ENCODE measurements around the gene NPRL2.
A peak's percentile ranks its signal among the peaks of the same experiment; 100 is the strongest.

Gene NPRL2

DNA sequence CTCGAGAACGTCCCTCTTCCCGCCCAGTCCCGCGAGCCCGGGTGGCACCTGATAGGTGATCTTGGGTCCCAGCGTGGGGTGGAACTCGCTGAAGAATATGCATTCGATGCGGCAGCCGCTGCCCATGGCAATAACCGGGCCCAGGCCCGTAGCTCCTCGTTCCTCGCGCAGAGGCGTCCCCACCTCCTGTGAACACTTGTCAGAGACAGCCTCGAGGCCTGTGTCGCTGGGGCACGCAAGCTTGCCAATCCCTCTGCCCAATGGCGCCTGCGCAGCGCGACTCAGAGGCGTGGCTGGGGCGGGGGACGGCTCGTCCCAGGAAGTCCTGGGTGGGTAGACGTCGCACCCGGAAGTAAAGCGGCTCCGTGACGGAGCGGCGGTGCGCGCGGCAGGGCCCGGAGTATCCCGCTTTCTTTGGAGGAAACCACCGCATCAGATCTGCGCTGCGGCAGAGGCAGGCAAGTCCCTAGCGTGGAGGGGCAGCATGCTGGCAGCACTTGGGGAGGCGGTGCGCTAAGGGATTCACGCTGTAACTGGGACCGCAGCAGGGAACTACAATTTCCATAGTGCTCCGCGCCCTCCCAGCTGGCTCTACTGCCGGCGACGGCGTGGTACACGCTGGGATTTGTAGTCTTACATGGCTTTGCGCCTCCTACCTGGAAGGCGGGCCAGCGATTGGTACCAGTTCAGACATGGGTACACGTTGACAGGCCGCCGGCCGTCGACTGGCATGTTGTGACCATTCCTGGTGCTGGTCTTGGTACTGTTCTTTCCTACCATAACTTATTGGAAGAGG, at the start of gene NPRL2, which contains the start of gene CYB561D2:
TSS of gene NPRL2 (minus strand) at position 249 of the 796 bp plus-strand sequence. CDS start at position 126, 123 bp downstream.
TSS of gene CYB561D2 (plus strand) at position 336 of the 796 bp plus-strand sequence. CDS start 572 bp downstream, outside the sequence.
- Histone ChIP-seq H3K4me3 (ENCODE audit: low read length) (peak within 1 kb of the TSS; percentile 69), H3K27me3 (ENCODE audit: insufficient read depth, low read length) (no peaks in the 10 kb centered on the region), H2AFZ (ENCODE audit: low read depth, low read length) (peak within 1 kb of the TSS; percentile 18), H3K4me1 (ENCODE audit: insufficient read depth, low read length) (peaks cover 21% of the 10 kb centered on the region), H3K9me3 (ENCODE audit: low read length) (no peaks in the 10 kb centered on the region), H3K36me3 (ENCODE audit: insufficient read depth, low read length) (peaks cover 35% of the 10 kb centered on the region)

DNA sequence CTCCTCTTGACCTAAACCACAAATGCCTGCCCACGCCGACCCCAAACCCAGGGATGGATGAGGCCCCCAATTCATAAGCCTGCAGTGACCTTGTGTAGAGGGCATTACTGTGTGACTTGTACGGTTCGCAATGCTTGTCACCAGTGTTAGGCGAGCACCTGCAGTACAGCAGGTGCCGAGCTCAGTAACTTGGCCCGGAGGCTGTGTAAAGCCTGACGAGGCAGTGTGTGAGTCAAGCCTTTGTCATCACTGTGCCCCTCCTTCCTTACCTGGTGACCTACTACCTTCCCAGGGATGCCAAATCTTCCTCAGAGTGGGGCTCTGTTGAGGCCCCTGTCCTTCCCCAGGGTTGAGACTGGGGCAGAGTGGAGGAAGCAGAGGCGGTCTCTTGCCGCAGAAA, 45.9 kb upstream of the NPRL2 start:
- Histone ChIP-seq H3K9me3 (ENCODE audit: low read length) (no peaks in the 10 kb centered on the region), H2AFZ (ENCODE audit: low read depth, low read length) (no peak overlapping the region), H3K36me3 (ENCODE audit: insufficient read depth, low read length) (no peaks in the 10 kb centered on the region), H3K4me1 (ENCODE audit: insufficient read depth, low read length) (no peaks in the 10 kb centered on the region), H3K4me3 (ENCODE audit: low read length) (no peak overlapping the region), H3K27me3 (ENCODE audit: insufficient read depth, low read length) (peaks cover 45% of the 10 kb centered on the region)

DNA sequence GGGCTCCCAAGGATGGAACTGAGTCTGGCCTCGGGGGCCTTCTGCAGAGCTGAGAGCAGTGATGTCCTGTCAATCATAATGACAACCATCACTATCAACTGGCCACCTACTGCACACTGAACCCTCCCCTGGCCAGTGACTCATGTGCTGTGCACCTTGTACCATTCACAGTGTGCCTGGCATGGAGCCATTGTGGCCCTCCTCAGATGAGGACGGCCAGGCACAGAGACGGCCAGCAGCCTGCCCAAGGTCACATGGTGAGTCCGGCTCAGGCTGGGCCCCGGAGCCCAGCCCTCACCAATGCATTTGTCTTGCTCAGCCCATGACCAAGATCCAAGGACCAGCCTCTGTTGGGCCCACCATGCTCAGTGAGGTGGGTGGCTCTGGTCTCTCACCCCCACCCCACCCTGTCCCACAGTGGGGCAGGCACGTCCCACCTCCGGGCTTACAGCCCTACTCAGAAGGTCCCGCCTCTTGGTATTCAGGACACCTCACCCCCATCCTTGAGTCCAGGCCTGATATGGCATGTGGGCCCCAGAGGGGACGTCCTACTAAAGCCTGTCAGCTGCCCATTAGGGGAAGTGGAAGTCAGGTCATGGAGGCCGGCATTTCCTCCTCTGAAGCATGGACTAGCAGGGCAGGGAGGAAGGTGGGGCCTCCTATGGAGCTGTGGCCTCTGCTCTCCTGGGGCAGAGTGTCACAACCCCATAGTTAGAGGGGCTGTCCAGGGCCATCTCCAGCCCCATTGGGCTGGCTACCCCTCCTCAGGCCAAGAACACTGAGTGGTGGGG, 44.7 kb upstream of the NPRL2 start:
- Histone ChIP-seq H3K36me3 (ENCODE audit: insufficient read depth, low read length) (no peaks in the 10 kb centered on the region), H3K4me1 (ENCODE audit: insufficient read depth, low read length) (no peaks in the 10 kb centered on the region), H3K9me3 (ENCODE audit: low read length) (no peaks in the 10 kb centered on the region), H3K27me3 (ENCODE audit: insufficient read depth, low read length) (peaks cover 46% of the 10 kb centered on the region), H3K4me3 (ENCODE audit: low read length) (no peak overlapping the region), H2AFZ (ENCODE audit: low read depth, low read length) (no peak overlapping the region)

DNA sequence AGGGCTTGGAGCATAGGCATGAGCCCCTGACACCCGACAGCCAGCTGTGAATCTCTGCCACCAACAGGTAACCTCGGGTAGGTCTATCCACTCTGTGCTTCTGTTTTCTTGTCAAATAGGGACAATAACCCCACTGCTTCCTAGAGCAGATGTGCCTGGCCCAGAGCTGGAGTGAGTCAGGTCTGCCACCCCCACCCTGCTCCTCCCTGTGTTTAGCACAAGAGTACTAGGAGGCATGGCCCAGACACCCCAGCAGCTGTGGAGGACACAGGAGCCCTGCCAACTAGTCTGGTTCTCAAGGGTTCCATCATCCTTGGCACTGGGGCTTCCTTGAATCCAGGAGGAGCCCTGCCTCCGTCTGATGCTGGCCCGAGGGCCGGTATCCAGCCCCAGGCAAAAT, 42.5 kb upstream of the NPRL2 start:
- peaks cover 43% of the 10 kb centered on the region for H3K27me3 ChIP-seq (ENCODE audit: insufficient read depth, low read length)
- H3K36me3 ChIP-seq (ENCODE audit: insufficient read depth, low read length), result no peaks in the 10 kb centered on the region
- no peak overlapping the region for H3K4me3 ChIP-seq (ENCODE audit: low read length)
- peaks cover 8% of the 10 kb centered on the region for H3K4me1 ChIP-seq (ENCODE audit: insufficient read depth, low read length)
- no peak overlapping the region for H2AFZ ChIP-seq (ENCODE audit: low read depth, low read length)
- no peaks in the 10 kb centered on the region for H3K9me3 ChIP-seq (ENCODE audit: low read length)

DNA sequence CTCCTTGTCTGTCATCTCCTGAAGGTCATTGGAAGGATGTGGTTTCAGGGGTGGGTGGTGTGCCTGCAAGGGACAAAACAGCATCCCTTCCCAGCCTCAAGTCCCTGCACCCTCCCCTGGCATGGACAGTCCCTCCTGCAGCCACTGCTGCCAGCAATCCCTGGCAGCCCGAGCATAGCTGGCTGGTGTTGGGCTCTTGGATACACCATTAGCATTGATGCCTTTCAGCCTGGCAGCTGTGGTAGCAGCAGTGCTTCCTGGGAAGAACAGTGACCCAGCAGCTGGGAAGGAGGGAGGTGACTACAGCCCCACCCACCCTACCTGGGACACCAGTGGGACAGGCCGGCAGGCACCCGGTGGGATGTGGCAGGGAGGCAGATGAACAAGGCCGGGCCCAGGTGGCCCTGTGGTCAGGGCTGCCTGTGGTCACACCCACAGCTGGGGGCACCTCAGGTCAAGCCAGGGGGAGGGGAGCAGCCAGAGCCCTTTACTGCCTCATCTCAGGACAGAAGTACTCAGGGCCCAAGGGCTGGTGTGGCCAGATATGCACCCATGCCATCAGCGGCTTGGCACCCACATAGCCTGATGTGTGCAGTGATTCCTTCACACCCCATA, 41.6 kb upstream of the NPRL2 start:
- Histone ChIP-seq H3K4me3 (ENCODE audit: low read length) (no peak overlapping the region), H3K4me1 (ENCODE audit: insufficient read depth, low read length) (peaks cover 10% of the 10 kb centered on the region), H3K36me3 (ENCODE audit: insufficient read depth, low read length) (no peaks in the 10 kb centered on the region), H3K9me3 (ENCODE audit: low read length) (no peaks in the 10 kb centered on the region), H3K27me3 (ENCODE audit: insufficient read depth, low read length) (peaks cover 45% of the 10 kb centered on the region), H2AFZ (ENCODE audit: low read depth, low read length) (no peak overlapping the region)

DNA sequence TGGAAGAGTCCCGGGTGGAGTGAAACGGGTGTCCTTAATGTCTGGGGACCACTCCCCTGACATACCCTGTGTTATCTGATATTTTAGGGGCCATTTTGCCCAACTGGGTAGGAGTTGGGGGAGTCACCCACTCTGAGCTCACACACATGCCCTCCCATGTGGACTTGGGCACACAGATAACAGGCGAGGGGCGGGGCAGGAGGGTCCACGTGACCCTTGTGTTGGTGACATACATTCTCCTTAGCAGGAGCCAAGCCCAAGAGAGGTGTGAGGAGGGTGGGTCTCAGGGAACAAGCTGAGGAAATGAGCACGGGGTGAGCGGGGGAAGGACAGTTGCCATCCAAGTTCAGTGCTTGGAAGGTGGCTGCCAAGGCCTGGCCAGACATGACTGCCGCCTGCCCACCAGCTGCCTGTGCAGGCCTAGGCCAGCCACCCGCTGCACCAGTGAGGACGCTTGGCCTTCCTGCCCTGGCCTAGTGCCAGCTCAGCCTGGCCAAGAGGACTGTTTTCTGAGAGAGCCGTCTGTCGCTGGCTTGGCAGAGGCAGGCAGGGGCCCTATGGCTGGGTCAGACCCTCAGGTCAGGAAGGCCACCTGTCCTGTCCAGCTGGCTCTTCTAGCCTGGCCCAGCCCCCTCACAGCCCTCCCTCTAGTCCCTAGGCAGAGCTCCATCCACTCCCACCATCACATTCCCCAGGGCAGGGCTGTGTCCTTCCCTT, 40.1 kb upstream of the NPRL2 start:
- H2AFZ ChIP-seq (ENCODE audit: low read depth, low read length), result no peak overlapping the region
- H3K36me3 ChIP-seq (ENCODE audit: insufficient read depth, low read length), result no peaks in the 10 kb centered on the region
- peaks cover 59% of the 10 kb centered on the region for H3K27me3 ChIP-seq (ENCODE audit: insufficient read depth, low read length)
- H3K4me1 ChIP-seq (ENCODE audit: insufficient read depth, low read length), result peaks cover 10% of the 10 kb centered on the region
- H3K9me3 ChIP-seq (ENCODE audit: low read length), result no peaks in the 10 kb centered on the region
- no peak overlapping the region for H3K4me3 ChIP-seq (ENCODE audit: low read length)

DNA sequence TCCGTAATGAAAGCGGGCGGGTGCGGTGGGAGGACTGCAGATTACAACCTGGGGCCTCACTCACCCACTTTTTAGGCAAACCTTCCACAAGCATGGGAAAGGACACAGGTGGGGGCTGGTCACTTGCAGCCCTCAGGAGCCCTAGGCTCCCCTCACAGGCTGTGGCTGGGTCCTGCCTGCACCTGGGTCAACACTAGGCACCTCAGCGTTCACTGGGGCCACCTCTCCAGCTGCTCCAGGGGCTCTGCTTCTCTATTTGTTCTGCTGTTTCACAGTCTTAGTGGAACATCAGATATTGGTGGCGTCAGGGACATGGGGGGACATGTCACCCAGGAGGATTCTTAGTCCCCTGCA, 38.8 kb upstream of the NPRL2 start:
- no peak overlapping the region for H2AFZ ChIP-seq (ENCODE audit: low read depth, low read length)
- no peak overlapping the region for H3K4me3 ChIP-seq (ENCODE audit: low read length)
- no peaks in the 10 kb centered on the region for H3K36me3 ChIP-seq (ENCODE audit: insufficient read depth, low read length)
- peaks cover 10% of the 10 kb centered on the region for H3K4me1 ChIP-seq (ENCODE audit: insufficient read depth, low read length)
- no peaks in the 10 kb centered on the region for H3K9me3 ChIP-seq (ENCODE audit: low read length)
- peaks cover 61% of the 10 kb centered on the region for H3K27me3 ChIP-seq (ENCODE audit: insufficient read depth, low read length)

DNA sequence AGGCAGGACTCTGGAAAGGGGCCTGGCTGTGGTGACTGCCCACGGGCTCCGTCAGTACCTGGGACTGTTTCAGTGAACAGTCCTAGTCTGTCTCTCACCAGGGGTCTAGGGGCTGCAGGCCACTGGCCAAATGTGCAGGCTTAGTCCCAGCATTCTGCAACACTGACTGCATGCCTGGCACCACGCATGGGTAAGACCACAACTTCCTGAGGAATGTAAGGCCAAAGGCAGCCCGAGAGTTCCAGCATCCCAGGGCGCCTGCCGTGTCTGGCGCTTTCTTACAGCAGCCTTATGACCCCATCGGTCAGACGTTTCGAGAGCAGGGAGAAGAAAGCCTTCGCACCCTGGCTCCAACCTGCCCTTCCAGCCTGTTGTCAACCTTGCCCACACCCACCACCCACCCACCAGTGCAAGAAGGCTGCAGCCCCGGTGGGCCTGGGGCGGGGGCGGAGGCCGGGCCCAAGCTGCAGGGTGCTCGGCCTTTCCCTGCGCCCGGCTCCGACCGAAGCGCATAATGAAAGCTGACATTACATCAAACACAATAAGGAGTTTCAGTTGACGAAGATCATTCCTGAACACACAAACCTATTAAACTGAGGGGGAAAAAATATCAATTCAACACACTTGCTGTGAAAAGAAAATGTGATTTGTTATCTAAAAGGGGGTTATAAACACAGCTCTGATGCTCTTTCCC, 38.3 kb upstream of the NPRL2 start:
- Histone ChIP-seq H3K4me1 (ENCODE audit: insufficient read depth, low read length) (peaks cover 10% of the 10 kb centered on the region), H3K4me3 (ENCODE audit: low read length) (no peak overlapping the region), H3K9me3 (ENCODE audit: low read length) (no peaks in the 10 kb centered on the region), H3K27me3 (ENCODE audit: insufficient read depth, low read length) (peaks cover 57% of the 10 kb centered on the region), H3K36me3 (ENCODE audit: insufficient read depth, low read length) (no peaks in the 10 kb centered on the region), H2AFZ (ENCODE audit: low read depth, low read length) (no peak overlapping the region)

DNA sequence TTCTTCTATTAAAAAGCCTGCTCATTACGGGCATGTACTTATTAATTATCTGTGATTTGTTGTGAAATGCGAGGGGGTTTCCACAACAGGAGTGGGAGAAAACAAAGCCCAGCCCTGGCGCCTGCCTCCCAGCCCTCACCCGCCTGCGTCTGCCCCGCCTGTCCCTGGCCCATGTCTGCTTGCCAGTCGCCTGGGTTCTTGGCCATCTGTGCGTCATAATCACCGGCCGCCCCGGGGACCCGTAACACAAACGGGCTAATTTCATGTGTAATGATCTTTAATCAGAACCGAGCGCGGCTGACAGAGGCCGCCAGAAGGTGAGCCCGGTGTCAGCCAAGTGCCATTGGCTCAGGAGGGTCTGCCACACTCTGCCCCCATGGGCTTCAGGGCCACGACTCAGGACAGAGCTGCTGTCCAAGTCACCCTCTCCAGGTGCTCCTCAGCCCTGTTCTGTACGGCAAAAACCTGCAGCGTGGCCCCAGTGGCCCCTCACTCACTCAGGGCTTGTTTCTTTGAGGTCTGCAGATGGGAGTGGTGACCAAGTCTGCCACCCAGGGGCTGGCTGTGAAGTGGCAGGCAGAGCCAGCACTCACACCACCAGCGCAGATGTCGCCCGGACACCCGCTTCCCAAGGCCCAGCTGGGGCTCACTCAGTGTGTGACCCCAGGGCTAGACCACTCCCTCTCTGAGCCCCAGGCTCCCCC, 37.6 kb upstream of the NPRL2 start:
- Histone ChIP-seq H3K9me3 (ENCODE audit: low read length) (no peaks in the 10 kb centered on the region), H3K4me1 (ENCODE audit: insufficient read depth, low read length) (peaks cover 10% of the 10 kb centered on the region), H3K27me3 (ENCODE audit: insufficient read depth, low read length) (peaks cover 54% of the 10 kb centered on the region), H3K4me3 (ENCODE audit: low read length) (no peak overlapping the region), H3K36me3 (ENCODE audit: insufficient read depth, low read length) (no peaks in the 10 kb centered on the region), H2AFZ (ENCODE audit: low read depth, low read length) (no peak overlapping the region)

DNA sequence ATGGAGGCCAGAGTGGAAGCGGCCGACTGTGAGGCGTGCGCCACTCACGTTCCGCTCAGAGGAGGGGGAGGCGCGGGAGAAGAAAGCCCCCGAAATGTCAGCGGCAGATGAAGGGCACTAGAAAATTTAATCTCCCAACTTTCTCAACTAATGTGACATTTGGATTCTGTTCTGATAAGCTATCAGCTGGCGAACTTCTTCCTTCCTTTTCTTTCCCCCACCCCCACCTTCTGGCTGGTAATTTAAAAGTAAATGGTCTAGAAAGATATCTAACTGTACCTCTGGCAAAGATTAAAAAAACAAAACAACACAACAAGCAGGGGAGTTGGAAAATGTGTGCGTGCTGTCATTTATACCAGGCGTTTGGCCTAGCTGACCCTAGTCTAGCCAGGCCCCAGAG, 35.2 kb upstream of the NPRL2 start:
- Histone ChIP-seq H3K9me3 (ENCODE audit: low read length) (no peaks in the 10 kb centered on the region), H2AFZ (ENCODE audit: low read depth, low read length) (no peak overlapping the region), H3K27me3 (ENCODE audit: insufficient read depth, low read length) (peaks cover 42% of the 10 kb centered on the region), H3K4me1 (ENCODE audit: insufficient read depth, low read length) (peaks cover 24% of the 10 kb centered on the region), H3K4me3 (ENCODE audit: low read length) (no peak overlapping the region), H3K36me3 (ENCODE audit: insufficient read depth, low read length) (no peaks in the 10 kb centered on the region)

DNA sequence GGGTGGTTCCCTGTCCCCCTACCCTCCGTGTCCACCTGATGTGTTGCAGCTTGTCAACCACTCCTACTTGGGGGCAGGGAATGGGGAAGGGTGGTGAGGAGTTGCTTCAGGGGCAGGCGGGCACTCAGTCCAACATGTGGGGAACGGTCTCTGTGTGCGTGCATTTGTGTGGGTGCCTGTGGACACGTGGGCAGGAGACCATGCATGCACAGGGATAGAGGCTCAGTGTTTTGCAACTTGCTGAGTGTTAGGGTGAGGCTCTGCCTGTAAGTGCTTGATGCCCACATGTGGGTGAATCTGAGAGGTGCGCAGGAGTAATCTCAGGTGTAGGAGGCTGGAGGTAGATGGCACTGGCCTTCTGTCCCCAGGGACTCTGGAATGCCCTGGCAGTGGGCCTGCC, 33.2 kb upstream of the NPRL2 start:
- Histone ChIP-seq H3K9me3 (ENCODE audit: low read length) (no peaks in the 10 kb centered on the region), H2AFZ (ENCODE audit: low read depth, low read length) (no peak overlapping the region), H3K4me1 (ENCODE audit: insufficient read depth, low read length) (peaks cover 22% of the 10 kb centered on the region), H3K36me3 (ENCODE audit: insufficient read depth, low read length) (no peaks in the 10 kb centered on the region), H3K27me3 (ENCODE audit: insufficient read depth, low read length) (peaks cover 35% of the 10 kb centered on the region), H3K4me3 (ENCODE audit: low read length) (no peak overlapping the region)

DNA sequence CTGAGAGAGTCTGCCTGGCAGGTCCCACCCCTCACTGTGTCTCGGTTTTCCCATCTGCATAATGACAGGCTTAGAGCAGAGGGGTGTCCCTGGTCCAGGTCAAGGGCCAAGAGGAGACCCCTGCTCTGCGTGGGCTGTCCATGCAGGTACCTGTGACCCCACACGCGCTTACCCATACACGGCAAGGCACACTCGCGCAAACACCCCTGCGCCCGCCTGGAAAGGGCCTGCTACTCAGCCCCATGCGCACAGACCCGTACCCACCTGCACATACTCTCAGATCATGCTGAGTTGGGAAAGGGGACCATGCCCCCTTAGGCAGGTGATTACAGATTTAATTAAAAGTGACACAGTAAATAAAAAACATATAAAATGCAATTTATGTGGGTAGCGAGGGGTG, 32.1 kb upstream of the NPRL2 start:
- H3K4me3 ChIP-seq (ENCODE audit: low read length), result no peak overlapping the region
- peaks cover 37% of the 10 kb centered on the region for H3K27me3 ChIP-seq (ENCODE audit: insufficient read depth, low read length)

More for the DNA sequence above, 32.1 kb upstream of the NPRL2 start:
- H3K4me1 ChIP-seq (ENCODE audit: insufficient read depth, low read length), result peaks cover 14% of the 10 kb centered on the region
- no peaks in the 10 kb centered on the region for H3K9me3 ChIP-seq (ENCODE audit: low read length)
- no peak overlapping the region for H2AFZ ChIP-seq (ENCODE audit: low read depth, low read length)
- no peaks in the 10 kb centered on the region for H3K36me3 ChIP-seq (ENCODE audit: insufficient read depth, low read length)
